ENCODE data around the gene TSPAN7.

The TSPAN7 gene

GRCh38 chrX:38649221-38649620 lies 87.9 kb downstream of the TSPAN7 start:
- no peak for FAIRE-seq

- no peak for FAIRE-seq
Measured at GRCh38 chrX:38649674-38650647, 88.6 kb downstream of the TSPAN7 start.

- FAIRE-seq: peak; percentile 49
Measured at GRCh38 chrX:38651625-38652601, 90.6 kb downstream of the TSPAN7 start.

GRCh38 chrX:38652934-38653442 lies 91.6 kb downstream of the TSPAN7 start:
- FAIRE-seq: no peak

- FAIRE-seq: no peak
Measured at GRCh38 chrX:38654302-38654701, 93.0 kb downstream of the TSPAN7 start.

GRCh38 chrX:38656350-38656915 lies 95.1 kb downstream of the TSPAN7 start:
- FAIRE-seq: no peak

- no peak for FAIRE-seq
Measured at GRCh38 chrX:38657562-38657961, 96.2 kb downstream of the TSPAN7 start.

- no peak for FAIRE-seq
Measured at GRCh38 chrX:38660395-38661102, 99.2 kb downstream of the TSPAN7 start.

- FAIRE-seq: no peak
Measured at GRCh38 chrX:38661103-38661441, 99.7 kb downstream of the TSPAN7 start.

GRCh38 chrX:38661561-38661960 lies 100.2 kb downstream of the TSPAN7 start:
- no peak for FAIRE-seq

GRCh38 chrX:38662640-38663039 lies 101.3 kb downstream of the TSPAN7 start:
- no peak for FAIRE-seq

- FAIRE-seq: no peak
Measured at GRCh38 chrX:38664285-38664684, 102.9 kb downstream of the TSPAN7 start.

GRCh38 chrX:38666909-38667308 lies 105.6 kb downstream of the TSPAN7 start:
- FAIRE-seq: no peak

- FAIRE-seq: no peak
Measured at GRCh38 chrX:38668771-38669170, 107.4 kb downstream of the TSPAN7 start.

- peak; percentile 33 for FAIRE-seq
Measured at GRCh38 chrX:38669428-38669827, 108.1 kb downstream of the TSPAN7 start.

- FAIRE-seq: no peak
Measured at GRCh38 chrX:38672646-38673045, 111.3 kb downstream of the TSPAN7 start.

- no peak for FAIRE-seq
Measured at GRCh38 chrX:38675856-38676255, 114.5 kb downstream of the TSPAN7 start.

GRCh38 chrX:38678183-38678582 lies 116.8 kb downstream of the TSPAN7 start:
- no peak for FAIRE-seq

- no peak for FAIRE-seq
Measured at GRCh38 chrX:38678821-38679220, 117.5 kb downstream of the TSPAN7 start.

- no peak for FAIRE-seq
Measured at GRCh38 chrX:38679695-38680094, 118.4 kb downstream of the TSPAN7 start.

- FAIRE-seq: peak; percentile 14
Measured at GRCh38 chrX:38682095-38682494, 120.8 kb downstream of the TSPAN7 start.

- peak; percentile 60 for FAIRE-seq
Measured at GRCh38 chrX:38692961-38693360, 131.6 kb downstream of the TSPAN7 start.
